ENCODE measurements around the gene CENPC. TPM values are rescaled to one million over a fixed set of nuclear protein-coding genes. Genes with fewer than 3 reads are reported as not detected.

The CENPC gene
- total RNA-seq, 1 donor from 2014 or later = 28.4 TPM

DNA sequence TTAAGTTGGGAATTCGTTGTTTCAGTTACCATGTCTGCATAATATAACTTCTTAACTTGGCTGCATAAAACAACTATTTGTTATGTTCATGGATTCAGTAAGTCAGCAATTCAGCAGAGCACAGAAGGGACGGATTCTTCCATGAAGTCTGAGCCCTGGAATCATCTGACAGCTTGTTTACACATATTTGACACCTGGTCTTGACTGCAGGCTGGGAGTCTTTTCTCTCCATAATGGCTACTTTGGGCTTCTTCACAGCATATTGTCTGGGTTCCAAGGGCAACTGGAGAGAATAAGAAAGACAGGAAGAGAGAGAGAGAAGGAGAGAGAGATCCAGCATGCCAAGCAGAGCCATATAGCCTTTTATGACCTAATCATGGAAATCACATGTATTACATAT is 23.1 kb downstream of the CENPC start:
- H3K4me3 Mint-ChIP-seq = no peak overlapping the region
- DNase-seq (ENCODE audit: low spot score in 2 of 2, unreplicated experiment in 2 of 2) = no peak
- TF ChIP-seq, protein P1, sequence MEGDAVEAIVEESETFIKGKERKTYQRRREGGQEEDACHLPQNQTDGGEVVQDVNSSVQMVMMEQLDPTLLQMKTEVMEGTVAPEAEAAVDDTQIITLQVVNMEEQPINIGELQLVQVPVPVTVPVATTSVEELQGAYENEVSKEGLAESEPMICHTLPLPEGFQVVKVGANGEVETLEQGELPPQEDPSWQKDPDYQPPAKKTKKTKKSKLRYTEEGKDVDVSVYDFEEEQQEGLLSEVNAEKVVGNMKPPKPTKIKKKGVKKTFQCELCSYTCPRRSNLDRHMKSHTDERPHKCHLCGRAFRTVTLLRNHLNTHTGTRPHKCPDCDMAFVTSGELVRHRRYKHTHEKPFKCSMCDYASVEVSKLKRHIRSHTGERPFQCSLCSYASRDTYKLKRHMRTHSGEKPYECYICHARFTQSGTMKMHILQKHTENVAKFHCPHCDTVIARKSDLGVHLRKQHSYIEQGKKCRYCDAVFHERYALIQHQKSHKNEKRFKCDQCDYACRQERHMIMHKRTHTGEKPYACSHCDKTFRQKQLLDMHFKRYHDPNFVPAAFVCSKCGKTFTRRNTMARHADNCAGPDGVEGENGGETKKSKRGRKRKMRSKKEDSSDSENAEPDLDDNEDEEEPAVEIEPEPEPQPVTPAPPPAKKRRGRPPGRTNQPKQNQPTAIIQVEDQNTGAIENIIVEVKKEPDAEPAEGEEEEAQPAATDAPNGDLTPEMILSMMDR (IDR thresholded peaks at IDR 0.05; ENCODE audit: unreplicated experiment) = no peak
- H3K4me1 Mint-ChIP-seq = no peaks in the 10 kb centered on the region
- H3K27me3 Mint-ChIP-seq (ENCODE audit: low read depth) = no peaks in the 10 kb centered on the region
- peaks cover 42% of the 10 kb centered on the region for H3K36me3 Mint-ChIP-seq
- H3K9me3 Mint-ChIP-seq = peaks cover 15% of the 10 kb centered on the region
- H3K27ac Mint-ChIP-seq = no peak overlapping the region

GRCh38 chr4:67521506-67521905 is 23.8 kb downstream of the CENPC start:
- Mint-ChIP-seq H3K9me3 (peaks cover 15% of the 10 kb centered on the region), H3K36me3 (peaks cover 42% of the 10 kb centered on the region), H3K4me3 (no peak overlapping the region), H3K4me1 (no peaks in the 10 kb centered on the region), H3K27ac (no peak overlapping the region), H3K27me3 (ENCODE audit: low read depth) (no peaks in the 10 kb centered on the region)
- no peak for DNase-seq (ENCODE audit: low spot score in 2 of 2, unreplicated experiment in 2 of 2)
- TF ChIP-seq, protein P1 (IDR thresholded peaks at IDR 0.05; ENCODE audit: unreplicated experiment) = no peak

DNA sequence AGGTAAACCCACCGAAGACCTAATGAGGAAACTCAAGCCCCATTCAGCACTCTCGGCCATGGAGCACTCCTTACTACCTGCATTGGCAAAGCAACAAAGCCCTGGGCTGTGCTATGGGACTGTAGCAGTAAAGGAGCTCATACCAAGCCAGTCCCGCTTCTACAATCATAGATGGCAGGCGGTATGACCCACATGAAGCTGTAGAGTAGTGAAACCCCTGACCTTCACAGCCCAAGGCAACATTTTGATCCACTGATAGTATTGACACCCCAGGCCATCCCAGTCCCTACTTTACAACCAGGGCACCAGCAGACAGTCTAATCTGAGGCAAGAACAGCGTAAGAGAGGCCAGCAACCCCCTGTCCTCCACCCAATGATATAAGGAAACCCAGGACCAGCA is 25.2 kb downstream of the CENPC start:
- Mint-ChIP-seq H3K27ac (no peak overlapping the region), H3K4me1 (no peaks in the 10 kb centered on the region), H3K9me3 (peaks cover 7% of the 10 kb centered on the region), H3K36me3 (peaks cover 31% of the 10 kb centered on the region), H3K27me3 (ENCODE audit: low read depth) (no peaks in the 10 kb centered on the region), H3K4me3 (no peak overlapping the region)
- DNase-seq (ENCODE audit: low spot score in 2 of 2, unreplicated experiment in 2 of 2) = no peak
- TF ChIP-seq, protein P1 (IDR thresholded peaks at IDR 0.05; ENCODE audit: unreplicated experiment) = no peak

DNA sequence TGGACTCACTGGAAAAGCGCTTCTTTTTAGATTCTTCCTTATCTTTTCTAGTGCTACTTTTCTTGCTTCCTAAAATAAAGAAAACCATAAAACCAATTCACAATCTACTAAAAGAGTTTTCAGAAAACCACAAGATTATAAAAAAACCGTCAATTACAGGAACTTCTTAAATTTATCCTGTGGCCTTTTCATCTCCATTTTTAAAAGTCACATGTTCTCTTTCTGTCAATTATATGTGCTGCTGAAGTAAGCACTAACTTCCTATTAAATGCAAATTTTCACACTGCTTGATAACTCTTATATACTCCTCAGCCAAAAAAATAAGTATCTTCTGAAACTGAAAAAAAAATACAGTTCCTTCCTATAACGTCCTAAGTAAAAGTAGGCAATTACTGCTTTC is 32.8 kb downstream of the CENPC start:
- H3K36me3 Mint-ChIP-seq = peaks cover 44% of the 10 kb centered on the region
- no peak overlapping the region for H3K4me3 Mint-ChIP-seq
- H3K27ac Mint-ChIP-seq = no peak overlapping the region
- H3K9me3 Mint-ChIP-seq = peaks cover 5% of the 10 kb centered on the region
- TF ChIP-seq, protein P1 (IDR thresholded peaks at IDR 0.05; ENCODE audit: unreplicated experiment) = no peak
- DNase-seq (ENCODE audit: low spot score in 2 of 2, unreplicated experiment in 2 of 2) = no peak
- H3K27me3 Mint-ChIP-seq (ENCODE audit: low read depth) = no peaks in the 10 kb centered on the region
- peaks cover 6% of the 10 kb centered on the region for H3K4me1 Mint-ChIP-seq

- Mint-ChIP-seq H3K27ac (no peak overlapping the region), H3K27me3 (ENCODE audit: low read depth) (no peaks in the 10 kb centered on the region), H3K9me3 (no peaks in the 10 kb centered on the region), H3K4me1 (no peaks in the 10 kb centered on the region), H3K36me3 (peaks cover 41% of the 10 kb centered on the region), H3K4me3 (no peak overlapping the region)
- TF ChIP-seq, protein P1 (IDR thresholded peaks at IDR 0.05; ENCODE audit: unreplicated experiment) = no peak
- DNase-seq (ENCODE audit: low spot score in 2 of 2, unreplicated experiment in 2 of 2) = no peak
These were observed 44.9 kb downstream of the CENPC start for GRCh38 chr4:67500373-67500772.

DNA sequence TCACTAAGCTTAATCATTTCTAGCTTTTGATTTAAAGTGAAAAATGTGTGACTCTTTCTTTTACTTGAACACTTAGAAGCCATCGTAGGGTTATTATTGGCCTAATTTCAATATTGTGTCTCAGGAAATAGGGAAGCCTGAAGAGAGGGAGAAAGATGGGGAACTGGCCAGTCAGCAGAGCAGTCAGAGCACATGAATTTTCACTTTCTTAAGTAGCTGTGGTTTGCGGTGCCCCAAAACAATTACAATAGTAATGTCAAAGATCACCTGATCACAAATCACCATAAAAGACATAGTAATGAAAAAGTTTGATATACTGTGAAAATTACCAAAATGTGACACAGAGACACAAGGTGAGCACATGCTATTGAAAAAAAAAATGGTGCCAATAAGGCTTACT is 45.5 kb downstream of the CENPC start:
- no peak overlapping the region for H3K27ac Mint-ChIP-seq

More for the DNA sequence above, 45.5 kb downstream of the CENPC start:
- H3K27me3 Mint-ChIP-seq (ENCODE audit: low read depth) = no peaks in the 10 kb centered on the region
- no peak for DNase-seq (ENCODE audit: low spot score in 2 of 2, unreplicated experiment in 2 of 2)
- H3K36me3 Mint-ChIP-seq = peaks cover 39% of the 10 kb centered on the region
- H3K9me3 Mint-ChIP-seq = no peaks in the 10 kb centered on the region
- TF ChIP-seq, protein P1 (IDR thresholded peaks at IDR 0.05; ENCODE audit: unreplicated experiment) = no peak
- no peak overlapping the region for H3K4me3 Mint-ChIP-seq
- no peaks in the 10 kb centered on the region for H3K4me1 Mint-ChIP-seq
